K562 (cell line): ENCODE measurements around the gene FXYD1. TPM values are rescaled to one million over a fixed set of nuclear protein-coding genes. Genes with fewer than 3 reads are reported as not detected.

Source experiments
- ATAC-seq: fragments of 200-7000 bp; cut with Tn5 transposase; 3 replicates; pipeline ENCODE4 v1.9.1; 2020; ENCODE audit warnings: moderate library complexity
- BruUV-seq: library from RNA; stranded (reverse); fragments of 400-500 nt; replicated peaks from 2 replicates; lab custom pipeline; 2021; lab: Mats Ljungman, UMichigan
- CTCF ChIA-PET: fragments of 300-600 bp; formaldehyde crosslinking; extraction: SDS; loops from one replicate; lab custom pipeline; 2021; ENCODE audit warnings: low intra/inter-chr PET ratio; lab: Yijun Ruan, JAX
- POLR2A ChIA-PET: fragments of 300-600, 350-650 bp; sonication (Branson Sonifier 250); formaldehyde crosslinking; extraction: SDS; loops from one replicate; lab custom pipeline; 2021; ENCODE audit warnings: antibody characterized with exemption, inconsistent platforms; lab: Yijun Ruan, JAX
- DNase-seq, 4 experiments: peaks; one replicate each; pipeline versions ENCODE4 v3.0.0 to v3.0.0-alpha.2; 2011 to 2018; ENCODE audit warnings: low spot score in 3 of 4, mixed read lengths in 3 of 4; ENCODE audit errors: extremely low read depth in 1 of 4
- FAIRE-seq: peaks from 2 replicates; lab custom pipeline; 2011; peaks lifted over from hg19 to GRCh38; lab: Jason Lieb, UNC
- H2AFZ ChIP-seq: 2 replicates; pipeline ENCODE4 v1.6.0; 2011; ENCODE audit warnings: low read depth, low read length, control low read depth, inconsistent platforms
- H3K27ac ChIP-seq: fragments of 200-600 bp; 3 replicates; pipeline ENCODE4 v1.8.0; 2011; ENCODE audit warnings: low read depth, mild to moderate bottlenecking, control low read depth, inconsistent platforms, low read length, moderate library complexity, mixed read lengths; ENCODE audit errors: extremely low read depth
- H3K27me3 ChIP-seq, 2 experiments: fragments of 300-600 bp in 1 of 2; 2 replicates in 1 of 2; 3 replicates in 1 of 2; pipeline versions ENCODE4 v1.6.0 to v1.8.0; 2011; ENCODE audit warnings: inconsistent platforms in 2 of 2, low read length in 2 of 2, mild to moderate bottlenecking in 1 of 2, mixed read lengths in 1 of 2, moderate library complexity in 1 of 2; ENCODE audit not compliant: control insufficient read depth in 2 of 2, insufficient read depth in 2 of 2
- H3K36me3 ChIP-seq: fragments of 300-600 bp; 3 replicates; pipeline ENCODE4 v1.8.0; 2011; ENCODE audit warnings: mild to moderate bottlenecking, low read length, inconsistent platforms; ENCODE audit not compliant: control insufficient read depth, insufficient read depth
- H3K4me1 ChIP-seq, 2 experiments: fragments of 200-600 bp in 1 of 2; replicated peaks in 1 of 2; 2 replicates in 1 of 2; 3 replicates in 1 of 2; pipeline versions ENCODE4 v1.5.1 to v1.8.0; 2011; ENCODE audit warnings: inconsistent platforms in 2 of 2, low read length in 2 of 2, mild to moderate bottlenecking in 1 of 2, mixed read lengths in 1 of 2, moderate library complexity in 1 of 2; ENCODE audit not compliant: control insufficient read depth in 2 of 2, insufficient read depth in 2 of 2
- H3K4me2 ChIP-seq: 2 replicates; pipeline ENCODE4 v1.6.1; 2011; ENCODE audit warnings: low read length, control low read depth, inconsistent platforms, mixed read lengths; ENCODE audit not compliant: insufficient read depth
- H3K4me3 ChIP-seq: fragments of 200-600 bp; sonication (generic), shearing (Covaris generic); 2 replicates; pipeline ENCODE4 v1.5.1; 2016; ENCODE audit warnings: control low read depth, inconsistent platforms
- H3K79me2 ChIP-seq: fragments of 200-600 bp; 3 replicates; pipeline ENCODE4 v1.8.0; 2011; ENCODE audit warnings: low read length, inconsistent platforms; ENCODE audit not compliant: control insufficient read depth, insufficient read depth
- H3K9ac ChIP-seq, 2 experiments: 2 replicates each; pipeline versions ENCODE4 v1.6.0 to v1.6.1; 2011; ENCODE audit warnings: low read depth in 2 of 2, low read length in 2 of 2, control low read depth in 1 of 2, inconsistent platforms in 1 of 2, mild to moderate bottlenecking in 1 of 2, mixed read lengths in 1 of 2; ENCODE audit not compliant: insufficient read depth in 1 of 2
- H3K9me1 ChIP-seq: one replicate; pipeline ENCODE4 v1.6.0; 2011; ENCODE audit warnings: inconsistent platforms, mild to moderate bottlenecking, low read length, moderate library complexity; ENCODE audit not compliant: control insufficient read depth, insufficient read depth
- H3K9me3 ChIP-seq: replicated peaks from 2 replicates; pipeline ENCODE4 v1.5.1; 2011; ENCODE audit warnings: low read depth, low read length, inconsistent platforms; ENCODE audit not compliant: control insufficient read depth, insufficient read depth
- H4K20me1 ChIP-seq: replicated peaks from 2 replicates; pipeline ENCODE4 v1.6.1; 2011; ENCODE audit warnings: low read length, inconsistent platforms, mixed read lengths; ENCODE audit not compliant: control insufficient read depth, insufficient read depth
- POLR3G ChIP-seq: IDR thresholded peaks from 2 replicates; pipeline ENCODE4 v1.6.1; 2011; ENCODE audit not compliant: insufficient read length, insufficient replicate concordance; ENCODE audit errors: extremely low read depth
- ZNF592 ChIP-seq: fragments of 450-650 bp; IDR thresholded peaks from 2 replicates; pipeline ENCODE4 v1.6.1; 2017; ENCODE audit warnings: antibody characterized with exemption, mild to moderate bottlenecking
- WGBS: fragments of 100-300 bp; shearing (Covaris generic); methylation state at CpG from one replicate; pipeline ENCODE4 v1.1.6; 2016; ENCODE audit warnings: low coverage, mixed read lengths; ENCODE audit not compliant: insufficient coverage; ENCODE audit errors: missing lambda C conversion rate; 5-methylcytosine and 5-hydroxymethylcytosine counted together
- in situ Hi-C: fragments of 300-500 bp; cut with MboI; formaldehyde crosslinking; loops from 4 replicates; pipeline ENCODE4 v1.15.0; 2018; ENCODE audit warnings: inconsistent platforms, mixed read lengths
- intact Hi-C: fragments of 100-400 bp; cut with micrococcal nuclease; formaldehyde crosslinking; loops from 2 replicates; pipeline ENCODE4 v1.14.2; 2022
- polyA plus RNA-seq, 8 experiments: library from polyadenylated mRNA; depleted of rRNA in 4 of 8; stranded (reverse) in 5 of 8; unstranded in 3 of 8; fragments of >200 nt; fragmentation: Nextera tagmentation in 2 of 8; fragmentation: Illumina TruSeq in 1 of 8; extraction: Ambion mirVana in 2 of 8; extraction: Trizol in 1 of 8; gene quantifications; 2 replicates each; pipeline versions ENCODE4 v1.2.1 to v1.2.3, GENCODE V29; 2011 to 2014; ENCODE audit warnings: inconsistent platforms in 1 of 8, missing spikeins in 1 of 8
- total RNA-seq, 7 experiments: library from RNA; depleted of rRNA in 6 of 7; stranded (reverse); fragments of >200 nt in 6 of 7; fragmentation: Illumina TruSeq in 2 of 7; extraction: Trizol in 2 of 7; gene quantifications; 2 replicates each; pipeline versions ENCODE4 v1.2.1 to v1.2.3, GENCODE V29; 2011 to 2021; ENCODE audit warnings: low replicate concordance in 1 of 7

The FXYD1 gene
- total and polyA plus RNA-seq, 9 of the 15 experiments (the other 6 are each of a cell fraction or from before 2014, with no cell fraction given) = 0.40 to 3.2 (median 1.8) TPM; not detected in 3

GRCh38 chr19:35090506-35091214 is 48.0 kb upstream of the FXYD1 start (continued):
- TF ChIP-seq ZNF592 = 0 out of 2 replicates have a peak, but pooled peaks have one; percentile 29
- TF ChIP-seq, all 486 proteins: peak for 14

GRCh38 chr19:35093430-35093829 is 45.2 kb upstream of the FXYD1 start:
- 67% methylated on average over 5 of the region's 5 CpGs for WGBS
- TF ChIP-seq POLR3G = no peak
- ChIA-PET POLR2A (interaction anchor here (1.0 kb wide), 1 partner anchor 49 kb away, joined by 4 read pairs; no protein-coding TSS in a partner anchor), CTCF (interaction anchor here (0.6 kb wide), 1 partner anchor 94 kb away, joined by 3 read pairs; no protein-coding TSS in a partner anchor)
- intact Hi-C loops (loop anchor here (10.0 kb wide), 1 partner anchor 49 kb away; the partner anchor contains the start of gene HPN), in situ Hi-C loops (no loop called here)
- DNase-seq (no peak), FAIRE-seq (no peak), ATAC-seq (no peak)
- Histone ChIP-seq H3K36me3 (no peaks in the 10 kb centered on the region), H3K4me2 (no peak overlapping the region), H2AFZ (no peak overlapping the region), H3K27ac (no peak overlapping the region), H3K4me1 (peaks cover 12 to 42% of the 10 kb centered on the region in 2 experiments; a peak in 4 of 5 replicates), H3K79me2 (no peaks in the 10 kb centered on the region), H3K4me3 (no peak overlapping the region), H4K20me1 (no peaks in the 10 kb centered on the region), H3K9me3 (no peaks in the 10 kb centered on the region), H3K27me3 (no peaks in the 10 kb centered on the region; a peak in 1 of 5 replicates), H3K9ac (no peak overlapping the region), H3K9me1 (no peaks in the 10 kb centered on the region)
- no TSS peak for BruUV-seq
